Measurements from ENCODE around the gene PRUNE2.
"Not testable (repeated sequence)": the region's sequence is repeated elsewhere in the genome, so short reads cannot be mapped to it uniquely, and the experiment has no call there.

The PRUNE2 gene

DNA sequence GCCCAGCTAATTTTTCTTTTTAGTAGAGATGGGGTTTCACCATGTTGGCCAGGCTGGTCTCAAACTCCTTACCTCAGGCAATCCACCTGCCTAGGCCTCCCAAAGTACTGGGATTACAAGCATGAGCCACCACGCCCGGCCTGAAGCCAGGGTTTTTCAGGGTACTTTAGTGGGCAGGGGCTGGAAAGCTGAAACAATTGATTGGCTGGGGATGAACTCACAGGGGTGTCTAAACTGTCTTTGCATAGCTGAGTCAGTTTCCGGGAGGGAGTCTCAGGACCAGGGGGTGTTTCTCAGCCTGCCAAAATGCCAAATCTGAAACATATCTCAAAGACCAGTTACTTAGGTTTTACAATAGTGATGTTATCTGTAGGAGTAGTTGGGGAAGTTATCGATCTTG is 46.1 kb downstream of the PRUNE2 start:
- DNase-seq: no peak

- DNase-seq: not testable (repeated sequence)
These were observed 47.7 kb downstream of the PRUNE2 start for GRCh38 chr9:76858248-76858647.

DNA sequence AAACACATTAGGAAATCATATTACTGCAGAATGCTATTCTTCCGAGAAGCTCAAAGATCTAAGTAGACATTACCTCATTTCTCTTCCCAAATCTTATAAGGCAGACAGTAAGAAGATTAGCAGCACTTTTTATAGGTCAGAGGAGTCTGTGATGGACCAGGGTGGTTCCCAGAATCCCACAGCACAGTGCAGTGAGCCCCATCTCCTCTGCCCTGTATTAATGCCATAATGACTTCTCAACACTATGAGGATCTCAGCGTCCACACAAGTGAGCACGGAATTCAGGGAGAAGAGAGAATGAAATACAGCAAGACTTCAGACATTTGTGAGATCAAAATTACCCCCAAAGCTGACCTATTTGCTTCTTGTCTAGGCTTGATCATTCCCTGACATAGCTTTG is 49.9 kb downstream of the PRUNE2 start:
- DNase-seq: no peak

DNA sequence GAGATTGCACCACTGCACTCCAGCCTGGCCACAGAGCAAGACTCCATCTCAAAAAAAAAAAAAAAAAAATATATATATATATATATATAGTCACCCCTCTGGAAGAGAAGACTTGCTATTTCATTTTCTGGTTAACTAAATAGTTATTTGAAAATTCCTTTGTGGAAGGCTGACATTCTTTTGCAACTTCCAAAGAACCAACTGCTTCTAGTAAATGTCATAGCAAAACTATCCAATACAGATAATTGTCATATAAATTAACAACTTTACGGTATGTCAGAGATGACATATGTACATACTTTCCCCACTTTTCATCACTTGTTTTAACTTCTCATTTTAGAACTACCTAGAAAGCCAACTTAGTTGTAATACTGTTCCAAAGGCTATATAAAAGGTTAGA is 50.9 kb downstream of the PRUNE2 start:
- peak; percentile 75 for DNase-seq

DNA sequence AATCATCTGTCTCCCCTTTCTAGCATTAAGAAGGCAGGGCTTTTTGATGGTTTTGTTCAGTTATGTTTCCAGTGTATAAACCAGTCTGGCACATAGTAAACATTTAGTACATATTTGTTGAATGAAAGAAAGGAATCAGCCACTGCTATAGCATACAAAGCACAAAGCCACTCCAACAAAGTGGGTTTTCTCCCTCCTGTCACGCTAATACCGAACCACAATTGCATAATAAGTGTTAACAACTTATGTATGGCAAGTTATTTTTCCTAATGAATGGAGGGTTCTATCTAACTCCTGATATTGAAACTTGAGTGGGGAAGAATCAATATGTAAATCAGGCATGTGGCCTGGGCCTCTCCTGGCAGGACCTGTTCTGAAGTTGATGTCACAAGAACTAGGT is 53.9 kb downstream of the PRUNE2 start:
- DNase-seq: no peak

GRCh38 chr9:76846297-76846696 is 59.6 kb downstream of the PRUNE2 start:
- DNase-seq: peak; percentile 48

DNA sequence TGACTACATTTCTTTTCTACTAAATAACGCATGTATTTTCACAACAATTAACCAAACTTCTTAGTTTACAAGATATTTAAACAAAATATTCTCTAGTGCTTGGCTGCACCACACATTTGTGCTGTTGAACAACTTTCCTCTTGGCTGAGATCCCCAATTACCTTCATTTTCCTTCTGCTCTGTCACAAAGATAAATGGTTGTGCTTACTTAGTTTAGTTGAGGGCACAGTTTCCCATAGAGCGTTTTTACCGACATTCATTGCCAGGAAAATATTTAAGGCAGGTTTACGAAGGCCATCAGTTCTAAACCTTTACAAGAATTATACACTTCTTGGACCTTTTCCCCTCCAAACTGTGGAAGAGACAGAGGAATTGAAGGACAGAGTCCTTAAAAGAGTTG is 60.7 kb downstream of the PRUNE2 start:
- DNase-seq: no peak

- peak; percentile 93 for DNase-seq
These were observed 70.2 kb downstream of the PRUNE2 start for GRCh38 chr9:76835571-76836283.

DNA sequence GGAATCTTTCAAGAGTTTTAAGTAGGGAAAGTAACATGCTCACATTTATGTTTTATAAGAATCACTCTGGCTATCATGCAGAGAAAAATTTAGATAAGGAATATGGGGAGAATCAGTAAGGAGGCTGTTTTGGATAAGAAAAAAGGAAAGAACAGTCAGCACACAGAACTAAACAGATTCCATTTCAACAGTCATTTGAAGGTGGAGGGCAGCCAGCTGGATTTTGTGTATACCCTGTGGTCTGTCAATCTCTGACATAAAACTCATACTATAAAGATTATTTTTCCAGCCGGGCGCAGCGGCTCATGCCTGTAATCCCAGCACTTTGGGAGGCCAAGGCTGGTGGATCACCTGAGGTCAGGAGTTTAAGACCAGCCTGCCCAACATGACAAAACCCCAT is 77.5 kb downstream of the PRUNE2 start:
- no peak for DNase-seq

- no peak for DNase-seq
These were observed 78.4 kb downstream of the PRUNE2 start for GRCh38 chr9:76827296-76828080.

- DNase-seq: no peak
These were observed 85.5 kb downstream of the PRUNE2 start for GRCh38 chr9:76820431-76820830.

DNA sequence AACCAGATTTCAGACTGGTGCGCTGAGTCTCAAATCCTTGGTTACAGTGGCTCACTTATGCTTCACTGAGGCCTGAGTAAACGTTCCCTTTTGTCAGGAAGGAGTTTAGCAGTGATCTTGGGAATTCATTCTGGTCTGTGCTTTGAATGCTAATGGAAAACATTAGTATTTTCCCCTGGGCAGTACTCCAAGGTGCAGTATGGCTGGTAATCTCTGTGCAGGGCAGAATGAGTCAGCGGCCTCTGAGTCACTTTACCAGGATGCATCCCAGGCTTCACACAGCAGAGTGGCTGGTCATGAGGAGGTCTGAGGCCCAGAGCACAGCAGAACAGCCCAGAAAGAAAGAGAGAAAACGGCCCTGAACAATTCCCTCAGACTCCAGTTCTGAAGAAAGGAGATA is 87.6 kb downstream of the PRUNE2 start:
- DNase-seq: peak; percentile 98

GRCh38 chr9:76817489-76817888 is 88.4 kb downstream of the PRUNE2 start:
- DNase-seq: peak; percentile 51

GRCh38 chr9:76812591-76812990 is 93.3 kb downstream of the PRUNE2 start:
- DNase-seq: no peak

GRCh38 chr9:76810377-76810957 is 95.4 kb downstream of the PRUNE2 start:
- peak; percentile 59 for DNase-seq

DNA sequence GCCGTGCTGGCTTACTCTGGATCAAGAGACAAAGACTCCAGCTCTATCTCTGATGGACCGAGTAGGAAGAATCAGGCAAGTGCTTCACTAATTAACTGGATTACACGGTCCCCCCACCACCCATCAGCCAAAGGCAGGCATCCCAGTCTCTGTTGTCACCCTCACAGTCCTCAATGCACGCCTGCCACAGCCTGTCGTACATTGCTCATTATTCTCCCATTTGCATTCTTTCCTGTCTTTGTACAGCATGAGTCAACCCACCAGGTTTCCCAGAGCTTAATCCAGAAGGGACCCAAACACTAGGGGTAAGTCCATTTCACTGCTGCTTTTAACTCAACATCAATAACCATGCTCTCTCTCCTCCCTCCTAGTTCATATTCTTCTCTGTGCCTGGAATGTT is 97.3 kb downstream of the PRUNE2 start:
- peak; percentile 10 for DNase-seq

DNA sequence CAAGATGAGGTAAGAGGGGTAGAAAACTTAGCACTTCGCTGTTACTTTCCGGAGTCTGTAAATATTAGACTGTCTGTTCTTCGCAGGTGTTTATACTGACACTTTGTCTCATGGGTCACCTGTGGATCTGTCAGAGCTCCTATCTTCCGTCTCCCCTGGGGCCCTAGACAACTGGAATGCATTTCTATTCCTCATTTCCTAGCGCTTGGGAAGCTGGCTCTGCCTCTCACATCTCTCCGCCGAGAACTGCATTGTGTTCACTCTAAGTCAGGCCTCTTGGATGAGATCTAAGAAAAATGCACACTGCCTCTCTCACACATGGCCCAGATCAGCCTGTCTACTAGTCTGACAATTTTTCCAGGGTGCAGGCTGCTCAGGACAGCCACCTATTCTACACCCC is 102.2 kb downstream of the PRUNE2 start:
- DNase-seq: no peak

- no peak for DNase-seq
These were observed 102.8 kb downstream of the PRUNE2 start for GRCh38 chr9:76803083-76803482.

GRCh38 chr9:76800901-76801300 is 105.0 kb downstream of the PRUNE2 start:
- no peak for DNase-seq

DNA sequence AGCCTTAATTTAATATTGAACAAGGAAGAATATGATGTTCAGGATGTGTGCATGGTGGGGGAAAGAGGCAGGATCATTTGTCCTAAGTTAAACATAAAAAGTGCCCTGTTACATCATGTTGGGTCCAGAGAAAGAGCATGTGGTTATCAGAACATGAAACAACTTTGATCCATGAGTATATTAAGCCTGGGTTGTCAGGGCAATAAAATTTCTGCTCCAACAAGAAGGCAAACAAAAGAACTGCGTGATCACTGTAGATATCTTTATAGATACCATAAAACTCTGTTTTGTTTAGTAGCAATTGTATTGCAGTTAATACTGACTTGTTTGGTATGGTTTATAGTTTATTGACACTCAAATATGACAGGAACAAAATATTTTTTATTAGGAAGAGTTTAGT is 106.4 kb downstream of the PRUNE2 start:
- DNase-seq: no peak

DNA sequence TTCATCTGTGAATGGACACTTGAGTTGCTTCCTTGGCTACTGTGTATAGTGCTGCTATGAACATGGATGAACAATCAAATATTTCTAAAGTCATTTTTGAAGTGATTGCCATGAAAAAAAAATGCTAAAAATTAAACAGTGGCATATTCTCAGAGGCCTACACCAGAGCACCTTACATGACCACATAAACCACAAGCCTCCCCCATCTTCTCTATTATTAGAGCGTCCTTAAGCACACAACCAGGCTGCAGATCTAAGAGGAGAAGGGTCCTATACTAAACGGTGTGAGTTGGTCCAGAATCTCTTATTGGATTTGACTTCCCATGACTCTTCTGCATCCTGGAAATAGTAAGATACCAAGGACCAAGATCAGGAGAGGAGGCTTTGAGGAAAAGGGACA is 107.4 kb downstream of the PRUNE2 start:
- no peak for DNase-seq

DNA sequence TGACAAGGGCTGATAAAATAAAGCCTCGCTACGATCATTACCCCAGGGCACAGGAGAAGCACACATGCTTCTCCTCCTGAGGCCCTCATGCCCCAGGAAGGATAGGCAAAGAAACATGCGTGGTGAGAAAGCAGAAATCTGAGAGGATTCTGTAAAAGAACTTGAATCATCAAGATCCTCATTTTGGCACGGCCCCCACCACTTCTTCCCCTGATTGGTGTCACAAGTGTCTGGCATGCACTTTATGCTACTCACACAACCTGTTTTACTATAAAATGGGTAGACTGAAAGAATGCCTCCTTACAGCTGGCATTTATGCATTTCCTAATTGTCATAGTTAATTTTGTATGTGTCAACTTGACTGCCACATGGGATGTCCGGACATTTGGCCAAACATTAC is 109.6 kb downstream of the PRUNE2 start:
- DNase-seq: no peak

DNA sequence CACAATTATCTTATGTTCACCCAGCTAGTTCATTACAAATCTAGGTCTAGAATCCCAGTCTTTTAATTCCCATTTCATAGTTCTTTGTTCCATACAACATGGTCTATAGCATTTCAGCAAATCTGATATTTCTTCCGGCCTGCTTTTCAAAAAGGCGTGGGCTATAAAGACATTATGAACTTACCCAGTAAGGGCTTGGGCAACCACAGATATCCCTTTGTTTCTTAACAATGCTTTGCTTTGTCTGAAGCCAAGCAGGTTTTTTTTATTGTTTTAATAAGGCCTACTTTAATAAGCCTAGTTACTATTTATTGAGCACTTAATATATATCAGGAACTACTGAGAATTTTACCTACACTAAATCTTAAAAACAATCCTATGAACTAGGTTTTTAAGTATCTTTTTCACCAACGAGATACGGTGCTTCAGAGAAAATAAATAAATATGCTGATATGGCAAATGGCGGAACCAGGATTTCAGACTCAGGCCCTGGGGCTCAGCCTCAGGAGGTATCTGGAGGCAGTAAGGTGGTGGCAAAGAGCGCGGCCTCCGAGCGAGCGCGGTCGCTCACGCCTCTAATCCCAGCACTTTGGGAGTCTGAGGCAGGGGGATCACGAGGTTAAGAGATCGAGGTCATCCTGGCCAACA is 112.0 kb downstream of the PRUNE2 start:
- no peak for DNase-seq

Data from fibroblast of skin of abdomen (primary cell).